Measurements from ENCODE around the gene ZDHHC3.
"Not testable (repeated sequence)": the region's sequence is repeated elsewhere in the genome, so short reads cannot be mapped to it uniquely, and the experiment has no call there.

Gene ZDHHC3

DNA sequence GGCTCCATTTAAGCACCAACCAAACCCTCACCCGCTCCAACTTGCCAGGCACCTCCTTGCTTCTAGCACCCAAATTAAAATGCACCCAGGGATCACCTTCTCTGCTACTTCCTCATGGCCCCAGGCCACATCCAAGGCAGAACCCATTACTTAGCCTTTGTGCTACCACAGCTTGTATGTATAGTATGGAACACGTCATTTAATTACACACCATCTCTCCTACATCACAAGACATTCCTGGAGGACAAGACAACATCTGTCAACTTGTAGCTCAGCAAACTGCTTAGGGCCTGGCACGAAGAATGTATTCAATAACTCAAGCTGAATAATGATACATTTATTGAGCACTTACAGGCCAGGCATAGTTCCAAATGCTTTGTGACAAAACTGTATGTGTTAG lies 23.3 kb downstream of the ZDHHC3 start:
- 98% methylated on average over 3 of the region's 3 CpGs for WGBS
- H4K8ac ChIP-seq (ENCODE audit: low read length): no peak overlapping the region

GRCh38 chr3:44950275-44950734 lies 25.7 kb downstream of the ZDHHC3 start:
- H3K36me3 ChIP-seq (ENCODE audit: control insufficient read depth in 1 of 2, insufficient read depth in 2 of 2, low read depth in 1 of 2, low read length in 2 of 2): peaks cover 11 to 21% of the 10 kb centered on the region in 2 experiments

More for the DNA sequence above, 23.3 kb downstream of the ZDHHC3 start:
- no peak overlapping the region for H2BK120ac ChIP-seq (ENCODE audit: low read depth, low read length)
- H2AK5ac ChIP-seq (ENCODE audit: low read length, severe bottlenecking): no peak overlapping the region
- no peaks in the 10 kb centered on the region for H3K9me3 ChIP-seq (ENCODE audit: control insufficient read depth, low read length)
- H2BK5ac ChIP-seq (ENCODE audit: low read depth, low read length, poor library complexity, severe bottlenecking): no peak overlapping the region
- H3K27me3 ChIP-seq (ENCODE audit: control insufficient read depth in 1 of 2, insufficient read depth in 1 of 2, low read length in 2 of 2): no peaks in the 10 kb centered on the region
- H3K27ac ChIP-seq (ENCODE audit: low read length, poor library complexity, severe bottlenecking): no peak overlapping the region
- H3K9ac ChIP-seq (ENCODE audit: low read length): no peak overlapping the region
- no peak for DNase-seq
- peaks cover 3% of the 10 kb centered on the region for H3K4me1 ChIP-seq (ENCODE audit: control insufficient read depth, insufficient read depth, low read depth, low read length)
- no peak overlapping the region for H3K18ac ChIP-seq (ENCODE audit: low read depth in 1 of 2, low read length in 2 of 2)
- H3K79me1 ChIP-seq (replicated peaks; ENCODE audit: low read length, poor library complexity, severe bottlenecking): peaks cover 54% of the 10 kb centered on the region
- H3K36me3 ChIP-seq (ENCODE audit: control insufficient read depth in 1 of 2, insufficient read depth in 2 of 2, low read depth in 1 of 2, low read length in 2 of 2): peaks cover 18 to 19% of the 10 kb centered on the region in 2 experiments
- H3K4ac ChIP-seq (ENCODE audit: low read depth in 1 of 2, low read length in 2 of 2): no peak overlapping the region
- no peak overlapping the region for H3K4me2 ChIP-seq (ENCODE audit: low read length, poor library complexity, severe bottlenecking)
- no peak overlapping the region for H3K14ac ChIP-seq (ENCODE audit: low read length in 2 of 2)
- no peak overlapping the region for H4K91ac ChIP-seq (ENCODE audit: low read length)
- H2BK12ac ChIP-seq (ENCODE audit: low read length in 2 of 2): no peak overlapping the region
- H2BK15ac ChIP-seq (ENCODE audit: low read depth, poor library complexity, severe bottlenecking): no peak overlapping the region
- no peak overlapping the region for H2AFZ ChIP-seq (ENCODE audit: low read depth, low read length)
- H3K23ac ChIP-seq (ENCODE audit: low read length in 2 of 2): no peak overlapping the region
- no peak overlapping the region for H3K4me3 ChIP-seq (ENCODE audit: insufficient read depth in 1 of 2, low read depth in 1 of 2, low read length in 2 of 2)

GRCh38 chr3:44949770-44950169 lies 26.2 kb downstream of the ZDHHC3 start:
- H3K23ac ChIP-seq (ENCODE audit: low read length in 2 of 2); H3K27me3 ChIP-seq (ENCODE audit: control insufficient read depth in 1 of 2, insufficient read depth in 1 of 2, low read length in 2 of 2); H3K9ac ChIP-seq (ENCODE audit: low read length); H3K4ac ChIP-seq (ENCODE audit: low read depth in 1 of 2, low read length in 2 of 2); DNase-seq; H4K91ac ChIP-seq (ENCODE audit: low read length); H2AFZ ChIP-seq (ENCODE audit: low read depth, low read length); H2BK15ac ChIP-seq (ENCODE audit: low read depth, poor library complexity, severe bottlenecking); H2BK120ac ChIP-seq (ENCODE audit: low read depth, low read length); H3K4me3 ChIP-seq (ENCODE audit: insufficient read depth in 1 of 2, low read depth in 1 of 2, low read length in 2 of 2); H3K14ac ChIP-seq (ENCODE audit: low read length in 2 of 2); H3K9me3 ChIP-seq (ENCODE audit: control insufficient read depth, low read length); H4K8ac ChIP-seq (ENCODE audit: low read length); H2BK12ac ChIP-seq (ENCODE audit: low read length in 2 of 2); H2BK5ac ChIP-seq (ENCODE audit: low read depth, low read length, poor library complexity, severe bottlenecking); H3K18ac ChIP-seq (ENCODE audit: low read depth in 1 of 2, low read length in 2 of 2); H3K4me1 ChIP-seq (ENCODE audit: control insufficient read depth, insufficient read depth, low read depth, low read length); H3K27ac ChIP-seq (ENCODE audit: low read length, poor library complexity, severe bottlenecking); H2AK5ac ChIP-seq (ENCODE audit: low read length, severe bottlenecking); H3K4me2 ChIP-seq (ENCODE audit: low read length, poor library complexity, severe bottlenecking): not testable (repeated sequence)
- peaks cover 50% of the 10 kb centered on the region for H3K79me1 ChIP-seq (replicated peaks; ENCODE audit: low read length, poor library complexity, severe bottlenecking)
- 100% methylated on average over 3 of the region's 4 CpGs for WGBS
- H3K36me3 ChIP-seq (ENCODE audit: control insufficient read depth in 1 of 2, insufficient read depth in 2 of 2, low read depth in 1 of 2, low read length in 2 of 2): peaks cover 14 to 25% of the 10 kb centered on the region in 2 experiments

More at GRCh38 chr3:44950275-44950734, 25.7 kb downstream of the ZDHHC3 start:
- Histone ChIP-seq H3K79me1 (replicated peaks; ENCODE audit: low read length, poor library complexity, severe bottlenecking) (peaks cover 51% of the 10 kb centered on the region), H3K4me1 (ENCODE audit: control insufficient read depth, insufficient read depth, low read depth, low read length) (peaks cover 2% of the 10 kb centered on the region), H2BK12ac (ENCODE audit: low read length in 2 of 2) (no peak overlapping the region), H4K8ac (ENCODE audit: low read length) (no peak overlapping the region), H4K91ac (ENCODE audit: low read length) (no peak overlapping the region), H3K14ac (ENCODE audit: low read length in 2 of 2) (no peak overlapping the region), H2BK120ac (ENCODE audit: low read depth, low read length) (no peak overlapping the region), H3K18ac (ENCODE audit: low read depth in 1 of 2, low read length in 2 of 2) (no peak overlapping the region), H3K27ac (ENCODE audit: low read length, poor library complexity, severe bottlenecking) (no peak overlapping the region), H3K27me3 (ENCODE audit: control insufficient read depth in 1 of 2, insufficient read depth in 1 of 2, low read length in 2 of 2) (no peaks in the 10 kb centered on the region), H3K9ac (ENCODE audit: low read length) (no peak overlapping the region), H2BK5ac (ENCODE audit: low read depth, low read length, poor library complexity, severe bottlenecking) (no peak overlapping the region), H3K4me2 (ENCODE audit: low read length, poor library complexity, severe bottlenecking) (no peak overlapping the region), H2AK5ac (ENCODE audit: low read length, severe bottlenecking) (no peak overlapping the region), H3K4ac (ENCODE audit: low read depth in 1 of 2, low read length in 2 of 2) (no peak overlapping the region), H2BK15ac (ENCODE audit: low read depth, poor library complexity, severe bottlenecking) (no peak overlapping the region), H3K23ac (ENCODE audit: low read length in 2 of 2) (no peak overlapping the region), H3K4me3 (ENCODE audit: insufficient read depth in 1 of 2, low read depth in 1 of 2, low read length in 2 of 2) (no peak overlapping the region), H2AFZ (ENCODE audit: low read depth, low read length) (no peak overlapping the region), H3K9me3 (ENCODE audit: control insufficient read depth, low read length) (no peaks in the 10 kb centered on the region)
- 92% methylated on average over 2 of the region's 2 CpGs for WGBS
- DNase-seq: no peak

DNA sequence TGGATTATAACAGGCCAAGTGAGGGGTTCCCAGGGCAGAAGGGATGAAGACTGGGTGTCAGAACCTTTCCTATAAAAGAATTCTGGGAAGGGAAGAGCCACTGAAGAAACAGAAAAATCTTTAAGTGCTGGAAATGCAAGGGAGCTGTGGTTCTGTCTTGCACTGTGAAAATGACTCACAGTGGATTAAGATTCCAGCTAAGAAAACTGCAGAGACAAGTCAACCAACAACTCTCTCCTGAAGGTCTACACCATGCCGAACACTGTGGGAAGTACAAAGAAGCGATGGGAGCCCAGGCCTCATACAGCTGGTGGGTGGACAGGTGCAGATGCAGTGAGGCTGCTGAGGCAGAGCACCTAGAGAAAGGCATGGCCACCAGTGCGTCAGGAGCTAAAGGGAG lies 27.7 kb downstream of the ZDHHC3 start:
- peaks cover 44% of the 10 kb centered on the region for H3K79me1 ChIP-seq (replicated peaks; ENCODE audit: low read length, poor library complexity, severe bottlenecking)
- H4K8ac ChIP-seq (ENCODE audit: low read length): no peak overlapping the region
- H3K9ac ChIP-seq (ENCODE audit: low read length): no peak overlapping the region
- no peaks in the 10 kb centered on the region for H3K4me1 ChIP-seq (ENCODE audit: control insufficient read depth, insufficient read depth, low read depth, low read length)
- no peak overlapping the region for H2AFZ ChIP-seq (ENCODE audit: low read depth, low read length)
- no peak overlapping the region for H4K91ac ChIP-seq (ENCODE audit: low read length)
- H3K36me3 ChIP-seq (ENCODE audit: control insufficient read depth in 1 of 2, insufficient read depth in 2 of 2, low read depth in 1 of 2, low read length in 2 of 2): peaks cover 18 to 23% of the 10 kb centered on the region in 2 experiments
- H3K4ac ChIP-seq (ENCODE audit: low read depth in 1 of 2, low read length in 2 of 2): no peak overlapping the region
- H2BK15ac ChIP-seq (ENCODE audit: low read depth, poor library complexity, severe bottlenecking): no peak overlapping the region
- DNase-seq: no peak
- no peaks in the 10 kb centered on the region for H3K27me3 ChIP-seq (ENCODE audit: control insufficient read depth in 1 of 2, insufficient read depth in 1 of 2, low read length in 2 of 2)
- no peak overlapping the region for H2BK12ac ChIP-seq (ENCODE audit: low read length in 2 of 2)
- no peak overlapping the region for H2BK5ac ChIP-seq (ENCODE audit: low read depth, low read length, poor library complexity, severe bottlenecking)
- no peak overlapping the region for H3K4me2 ChIP-seq (ENCODE audit: low read length, poor library complexity, severe bottlenecking)
- H3K14ac ChIP-seq (ENCODE audit: low read length in 2 of 2): no peak overlapping the region
- H3K9me3 ChIP-seq (ENCODE audit: control insufficient read depth, low read length): no peaks in the 10 kb centered on the region
- no peak overlapping the region for H2AK5ac ChIP-seq (ENCODE audit: low read length, severe bottlenecking)
- H2BK120ac ChIP-seq (ENCODE audit: low read depth, low read length): no peak overlapping the region
- H3K18ac ChIP-seq (ENCODE audit: low read depth in 1 of 2, low read length in 2 of 2): no peak overlapping the region
- H3K23ac ChIP-seq (ENCODE audit: low read length in 2 of 2): no peak overlapping the region
- no peak overlapping the region for H3K4me3 ChIP-seq (ENCODE audit: insufficient read depth in 1 of 2, low read depth in 1 of 2, low read length in 2 of 2)
- 98% methylated on average over 3 of the region's 3 CpGs for WGBS
- H3K27ac ChIP-seq (ENCODE audit: low read length, poor library complexity, severe bottlenecking): no peak overlapping the region

Data from mesenchymal stem cell (in vitro differentiated cells and primary cell).